Right atrium auricular region (tissue), 2 donors: ENCODE results near the gene OSBPL5. TPM values are rescaled to one million over a fixed set of nuclear protein-coding genes. Genes with fewer than 3 reads are reported as not detected.
A peak's percentile ranks its signal among the peaks of the same experiment; 100 is the strongest.

Experiments used
- DNase-seq: peaks from one replicate; pipeline ENCODE4 v3.0.0-alpha.2; 2019; ENCODE audit warnings: low spot score
- H3K27ac ChIP-seq, 2 donors: fragments of 200-600 bp; sonication (generic); 1 replicate in 1 of 2; 2 replicates in 1 of 2; pipeline ENCODE4 v1.5.1; 2016 to 2019
- H3K27me3 ChIP-seq, 2 donors: fragments of 200-600 bp; sonication (generic); one replicate each; pipeline versions ENCODE4 v1.5.1 to v1.6.0; 2017 to 2019
- H3K36me3 ChIP-seq: fragments of 200-600 bp; sonication (generic); one replicate; pipeline ENCODE4 v1.5.1; 2016
- H3K4me1 ChIP-seq, 2 donors: fragments of 200-600 bp; sonication (generic); one replicate each; pipeline versions ENCODE4 v1.5.1 to v1.6.0; 2017 to 2019
- H3K4me3 ChIP-seq, 2 donors: fragments of 200-600 bp; sonication (generic); 1 replicate in 1 of 2; 2 replicates in 1 of 2; pipeline ENCODE4 v1.5.1; 2017 to 2019; ENCODE audit warnings: mild to moderate bottlenecking in 1 of 2, moderate library complexity in 1 of 2
- H3K9me3 ChIP-seq, 2 donors: fragments of 200-600 bp; sonication (generic); one replicate each; pipeline ENCODE4 v1.5.1; 2019
- total RNA-seq, 2 donors: library from RNA; depleted of rRNA; stranded (reverse); fragments of >200 nt; gene quantifications; one replicate each; pipeline ENCODE4 v1.1.0, GENCODE V29; 2016
- TF ChIP-seq, protein P1 (sequence below), 2 donors: fragments of 200-600 bp; sonication (generic); IDR thresholded peaks; one replicate each; pipeline ENCODE4 v1.5.1; 2019; ENCODE audit warnings: antibody characterized with exemption in 2 of 2

OSBPL5 gene
- total RNA-seq, 2 donors from 2014 or later: 11.1 to 17.8 TPM

DNA sequence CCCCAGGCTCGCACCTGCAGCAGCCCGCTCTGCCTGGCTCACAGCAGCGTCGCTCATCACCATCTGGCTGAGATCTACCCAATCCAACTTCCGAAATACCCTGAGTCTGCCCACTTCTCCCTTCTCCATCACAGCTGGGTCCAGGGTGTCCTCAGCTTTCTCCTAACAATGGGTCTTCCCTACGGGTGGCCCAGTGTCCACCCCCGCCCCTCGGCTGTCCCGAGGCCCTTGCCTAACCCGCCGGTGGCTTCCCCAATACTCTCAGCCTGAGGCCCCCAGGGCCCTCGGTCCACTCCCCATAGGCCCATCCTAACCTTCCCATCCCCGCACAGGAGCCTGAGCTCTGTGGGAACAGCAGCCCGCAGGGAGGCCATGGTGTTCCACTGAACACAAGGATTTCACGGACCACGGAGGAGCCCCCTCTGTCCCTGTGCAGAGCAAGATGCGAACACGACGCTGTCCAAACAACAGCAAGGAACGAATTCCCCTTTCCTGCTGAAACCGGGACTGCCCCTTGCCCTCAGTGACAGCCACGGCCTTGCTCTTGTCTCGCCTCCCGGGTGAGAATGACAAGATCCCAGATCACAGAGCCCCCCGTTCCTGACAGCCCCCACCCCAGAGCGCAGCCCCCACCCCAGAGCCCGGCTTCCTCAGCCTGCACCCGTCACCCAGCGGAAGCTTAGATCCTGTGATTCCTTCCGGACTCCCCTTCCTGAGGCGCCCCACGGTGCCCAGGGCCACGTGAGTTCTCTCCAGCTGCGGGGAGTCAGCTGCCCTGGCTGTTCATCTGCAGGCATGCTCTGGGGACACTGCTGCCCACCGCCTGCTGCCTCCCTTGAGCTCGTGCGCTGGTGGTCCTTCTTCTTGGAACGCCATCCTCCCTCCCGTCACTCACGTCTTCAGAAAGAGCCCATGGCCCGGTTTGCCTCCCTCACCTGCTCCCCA lies 59.0 kb downstream of the OSBPL5 start:
- Histone ChIP-seq H3K4me3 (no peak overlapping the region), H3K4me1 (no peaks in the 10 kb centered on the region), H3K27me3 (no peaks in the 10 kb centered on the region), H3K27ac (no peak overlapping the region), H3K9me3 (no peaks in the 10 kb centered on the region), H3K36me3 (peaks cover 18% of the 10 kb centered on the region)
- DNase-seq: no peak
- TF ChIP-seq, protein P1, sequence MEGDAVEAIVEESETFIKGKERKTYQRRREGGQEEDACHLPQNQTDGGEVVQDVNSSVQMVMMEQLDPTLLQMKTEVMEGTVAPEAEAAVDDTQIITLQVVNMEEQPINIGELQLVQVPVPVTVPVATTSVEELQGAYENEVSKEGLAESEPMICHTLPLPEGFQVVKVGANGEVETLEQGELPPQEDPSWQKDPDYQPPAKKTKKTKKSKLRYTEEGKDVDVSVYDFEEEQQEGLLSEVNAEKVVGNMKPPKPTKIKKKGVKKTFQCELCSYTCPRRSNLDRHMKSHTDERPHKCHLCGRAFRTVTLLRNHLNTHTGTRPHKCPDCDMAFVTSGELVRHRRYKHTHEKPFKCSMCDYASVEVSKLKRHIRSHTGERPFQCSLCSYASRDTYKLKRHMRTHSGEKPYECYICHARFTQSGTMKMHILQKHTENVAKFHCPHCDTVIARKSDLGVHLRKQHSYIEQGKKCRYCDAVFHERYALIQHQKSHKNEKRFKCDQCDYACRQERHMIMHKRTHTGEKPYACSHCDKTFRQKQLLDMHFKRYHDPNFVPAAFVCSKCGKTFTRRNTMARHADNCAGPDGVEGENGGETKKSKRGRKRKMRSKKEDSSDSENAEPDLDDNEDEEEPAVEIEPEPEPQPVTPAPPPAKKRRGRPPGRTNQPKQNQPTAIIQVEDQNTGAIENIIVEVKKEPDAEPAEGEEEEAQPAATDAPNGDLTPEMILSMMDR (IDR thresholded peaks at IDR 0.05): no peak

DNA sequence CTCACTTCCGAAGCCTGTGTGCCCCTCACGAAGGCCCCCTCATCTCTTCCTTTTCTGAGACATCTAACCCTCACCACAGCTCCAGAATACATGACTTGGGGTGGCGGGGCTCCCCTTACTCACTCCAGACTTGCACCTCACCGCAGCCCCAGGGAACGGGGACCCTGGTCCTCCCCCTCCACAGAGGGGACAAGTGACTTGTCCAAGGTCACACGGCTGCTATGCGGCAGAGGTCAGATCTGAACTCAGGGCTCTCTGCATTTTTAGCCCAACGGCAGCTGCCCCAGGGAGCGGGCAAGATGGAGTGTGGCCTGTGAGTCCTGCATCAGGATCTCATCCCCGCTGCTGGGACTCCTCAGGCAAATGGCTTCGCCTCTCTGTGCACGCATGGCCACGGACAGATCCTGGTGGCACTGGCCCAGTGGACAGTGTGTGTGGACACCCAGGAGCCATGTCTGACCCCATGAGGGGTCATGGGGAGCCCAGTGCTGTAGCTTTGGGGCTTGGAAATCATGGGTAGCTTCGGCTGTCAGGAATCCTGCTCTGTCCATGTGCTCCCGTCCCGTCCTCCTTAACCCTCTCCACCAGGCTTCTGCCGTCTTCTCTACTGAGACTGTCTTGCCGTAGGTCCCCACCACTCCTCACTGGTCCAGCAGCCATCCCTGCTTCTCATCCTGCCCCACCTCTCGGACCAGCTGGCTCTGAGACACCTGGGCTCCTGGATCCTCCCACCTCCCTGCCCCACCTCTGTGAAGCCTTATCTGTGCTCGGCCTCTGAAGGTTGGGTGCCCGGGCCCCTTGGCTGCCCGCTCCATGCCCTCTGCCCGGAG lies 59.9 kb downstream of the OSBPL5 start:
- Histone ChIP-seq H3K4me3 (no peak overlapping the region), H3K27me3 (no peaks in the 10 kb centered on the region), H3K36me3 (peaks cover 18% of the 10 kb centered on the region), H3K9me3 (no peaks in the 10 kb centered on the region), H3K27ac (no peak overlapping the region), H3K4me1 (no peaks in the 10 kb centered on the region)
- TF ChIP-seq, protein P1 (IDR thresholded peaks at IDR 0.05): no peak
- DNase-seq: peak; percentile 43

- peaks cover 22% of the 10 kb centered on the region for H3K36me3 ChIP-seq
- DNase-seq: peak; percentile 44
- H3K27ac ChIP-seq: no peak overlapping the region
- no peaks in the 10 kb centered on the region for H3K27me3 ChIP-seq
- H3K4me1 ChIP-seq: no peaks in the 10 kb centered on the region
- H3K9me3 ChIP-seq: no peaks in the 10 kb centered on the region
- TF ChIP-seq, protein P1 (IDR thresholded peaks at IDR 0.05): no peak
- no peak overlapping the region for H3K4me3 ChIP-seq
Measured at GRCh38 chr11:3104051-3104714, 60.9 kb downstream of the OSBPL5 start.

GRCh38 chr11:3103076-3103475 lies 62.0 kb downstream of the OSBPL5 start:
- Histone ChIP-seq H3K4me1 (no peaks in the 10 kb centered on the region), H3K4me3 (no peak overlapping the region), H3K36me3 (peaks cover 25% of the 10 kb centered on the region), H3K9me3 (no peaks in the 10 kb centered on the region), H3K27ac (no peak overlapping the region), H3K27me3 (no peaks in the 10 kb centered on the region)
- TF ChIP-seq, protein P1 (IDR thresholded peaks at IDR 0.05): no peak
- peak; percentile 52 for DNase-seq

- peaks cover 23% of the 10 kb centered on the region for H3K36me3 ChIP-seq
- TF ChIP-seq, protein P1 (IDR thresholded peaks at IDR 0.05): no peak
- no peaks in the 10 kb centered on the region for H3K4me1 ChIP-seq
Measured at GRCh38 chr11:3102641-3102921, 62.5 kb downstream of the OSBPL5 start.

More at GRCh38 chr11:3102641-3102921, 62.5 kb downstream of the OSBPL5 start:
- Histone ChIP-seq H3K9me3 (no peaks in the 10 kb centered on the region), H3K27ac (no peak overlapping the region), H3K27me3 (no peaks in the 10 kb centered on the region), H3K4me3 (no peak overlapping the region)
- peak; percentile 30 for DNase-seq
